UCSD-AML1 (cell line): Measurements from ENCODE around the gene PALMD.

Experiments used
- DNase-seq: peaks from one replicate; lab custom pipeline; 2025; ENCODE audit not compliant: unreplicated experiment; lab: John Stamatoyannopoulos, UW

PALMD gene

GRCh38 chr1:99634971-99635624 lies 10.8 kb upstream of the PALMD start:
- no peak for DNase-seq

- no peak for DNase-seq
Observed at GRCh38 chr1:99635664-99636063, 10.2 kb upstream of the PALMD start.

- DNase-seq = no peak
Observed at GRCh38 chr1:99636647-99637175, 9.2 kb upstream of the PALMD start.

- DNase-seq = no peak
Observed at GRCh38 chr1:99638853-99639252, 7.1 kb upstream of the PALMD start.

- no peak for DNase-seq
Observed at GRCh38 chr1:99639408-99639807, 6.5 kb upstream of the PALMD start.

GRCh38 chr1:99639945-99640344 lies 6.0 kb upstream of the PALMD start:
- no peak for DNase-seq

GRCh38 chr1:99640672-99641071 lies 5.2 kb upstream of the PALMD start:
- DNase-seq = no peak

- DNase-seq = no peak
Observed at GRCh38 chr1:99641558-99641957, 4.4 kb upstream of the PALMD start.

GRCh38 chr1:99642053-99642452 lies 3.9 kb upstream of the PALMD start:
- no peak for DNase-seq

GRCh38 chr1:99643021-99643779 lies 2.7 kb upstream of the PALMD start:
- no peak for DNase-seq

- no peak for DNase-seq
Observed at GRCh38 chr1:99644279-99645004, 1.5 kb upstream of the PALMD start.

- DNase-seq = no peak
Observed at GRCh38 chr1:99645203-99645602, 710 bp upstream of the PALMD start.

GRCh38 chr1:99646868-99647267 lies 955 bp downstream of the PALMD start:
- DNase-seq = no peak

- DNase-seq = no peak
Observed at GRCh38 chr1:99647490-99647889, 1.6 kb downstream of the PALMD start.

- DNase-seq = no peak
Observed at GRCh38 chr1:99648107-99648506, 2.2 kb downstream of the PALMD start.

- no peak for DNase-seq
Observed at GRCh38 chr1:99650030-99650429, 4.1 kb downstream of the PALMD start.

GRCh38 chr1:99650773-99651437 lies 5.0 kb downstream of the PALMD start:
- no peak for DNase-seq

- DNase-seq = no peak
Observed at GRCh38 chr1:99652881-99653281, 7.0 kb downstream of the PALMD start.

- DNase-seq = no peak
Observed at GRCh38 chr1:99655376-99655775, 9.5 kb downstream of the PALMD start.

GRCh38 chr1:99656701-99657100 lies 10.8 kb downstream of the PALMD start:
- no peak for DNase-seq
